Nephron progenitor cell (in vitro differentiated cells): ENCODE results near the gene GHITM.

Experiments
- DNase-seq: peaks from one replicate; pipeline ENCODE4 v3.0.0; 2021
- H3K27ac Mint-ChIP-seq: 2 replicates; pipeline ENCODE4 v1.8.0; 2021; ENCODE audit warnings: mild to moderate bottlenecking, moderate library complexity, mixed read lengths
- H3K27me3 Mint-ChIP-seq: 2 replicates; pipeline ENCODE4 v1.8.0; 2021; ENCODE audit warnings: mild to moderate bottlenecking, low read depth, mixed read lengths; ENCODE audit not compliant: poor library complexity
- H3K36me3 Mint-ChIP-seq: 2 replicates; pipeline ENCODE4 v1.8.0; 2021; ENCODE audit warnings: low read depth, mixed read lengths
- H3K4me1 Mint-ChIP-seq: 2 replicates; pipeline ENCODE4 v1.8.0; 2021; ENCODE audit warnings: mixed read lengths
- H3K4me3 Mint-ChIP-seq: 2 replicates; pipeline ENCODE4 v1.8.0; 2021; ENCODE audit warnings: mild to moderate bottlenecking, moderate library complexity, mixed read lengths
- H3K9me3 Mint-ChIP-seq: 2 replicates; pipeline ENCODE4 v1.8.0; 2021; ENCODE audit warnings: mild to moderate bottlenecking, moderate library complexity, mixed read lengths
- TF ChIP-seq, protein P1 (sequence below): fragments of 200-600 bp; sonication (generic); IDR thresholded peaks from 2 replicates; pipeline ENCODE4 v1.5.0; 2021; ENCODE audit warnings: antibody characterized with exemption

GHITM gene

DNA sequence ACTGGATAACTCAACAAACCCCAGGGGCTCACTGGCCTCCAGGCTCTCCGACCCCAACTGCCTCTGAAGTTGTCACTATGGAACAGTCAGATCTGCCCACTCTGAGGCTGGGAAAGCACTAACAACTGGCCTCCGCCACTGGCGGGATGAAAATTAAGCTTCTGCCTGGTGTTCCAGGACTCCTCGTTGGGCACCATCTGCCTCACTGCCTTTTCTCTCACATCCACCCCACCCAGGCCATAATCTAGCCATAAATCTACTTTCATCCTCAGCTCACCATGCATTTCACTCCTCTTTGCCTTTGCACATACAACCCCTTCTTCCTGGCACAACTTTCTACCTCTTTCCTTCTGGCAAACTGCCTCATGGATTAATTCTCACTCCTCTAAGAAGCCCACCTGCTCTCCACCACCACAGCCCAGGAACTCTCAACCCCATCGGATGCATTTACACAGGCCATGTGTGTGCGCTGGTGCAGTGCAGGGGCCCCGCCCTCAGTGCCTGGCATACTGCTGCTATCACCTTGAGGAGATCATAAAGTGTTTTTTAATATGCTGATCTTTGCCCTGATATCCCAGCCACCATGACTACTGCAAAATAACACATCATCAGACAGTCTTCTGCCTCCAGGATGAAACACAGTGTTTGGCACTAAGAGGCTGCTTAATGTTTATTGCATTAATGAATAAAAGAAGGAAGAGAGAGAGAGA lies 59.1 kb downstream of the GHITM start:
- Mint-ChIP-seq H3K27me3 (peaks cover 53% of the 10 kb centered on the region), H3K4me1 (no peaks in the 10 kb centered on the region), H3K9me3 (no peaks in the 10 kb centered on the region), H3K27ac (no peak overlapping the region), H3K36me3 (no peaks in the 10 kb centered on the region), H3K4me3 (no peak overlapping the region)
- no peak for DNase-seq
- TF ChIP-seq, protein P1, sequence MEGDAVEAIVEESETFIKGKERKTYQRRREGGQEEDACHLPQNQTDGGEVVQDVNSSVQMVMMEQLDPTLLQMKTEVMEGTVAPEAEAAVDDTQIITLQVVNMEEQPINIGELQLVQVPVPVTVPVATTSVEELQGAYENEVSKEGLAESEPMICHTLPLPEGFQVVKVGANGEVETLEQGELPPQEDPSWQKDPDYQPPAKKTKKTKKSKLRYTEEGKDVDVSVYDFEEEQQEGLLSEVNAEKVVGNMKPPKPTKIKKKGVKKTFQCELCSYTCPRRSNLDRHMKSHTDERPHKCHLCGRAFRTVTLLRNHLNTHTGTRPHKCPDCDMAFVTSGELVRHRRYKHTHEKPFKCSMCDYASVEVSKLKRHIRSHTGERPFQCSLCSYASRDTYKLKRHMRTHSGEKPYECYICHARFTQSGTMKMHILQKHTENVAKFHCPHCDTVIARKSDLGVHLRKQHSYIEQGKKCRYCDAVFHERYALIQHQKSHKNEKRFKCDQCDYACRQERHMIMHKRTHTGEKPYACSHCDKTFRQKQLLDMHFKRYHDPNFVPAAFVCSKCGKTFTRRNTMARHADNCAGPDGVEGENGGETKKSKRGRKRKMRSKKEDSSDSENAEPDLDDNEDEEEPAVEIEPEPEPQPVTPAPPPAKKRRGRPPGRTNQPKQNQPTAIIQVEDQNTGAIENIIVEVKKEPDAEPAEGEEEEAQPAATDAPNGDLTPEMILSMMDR: no peak

DNA sequence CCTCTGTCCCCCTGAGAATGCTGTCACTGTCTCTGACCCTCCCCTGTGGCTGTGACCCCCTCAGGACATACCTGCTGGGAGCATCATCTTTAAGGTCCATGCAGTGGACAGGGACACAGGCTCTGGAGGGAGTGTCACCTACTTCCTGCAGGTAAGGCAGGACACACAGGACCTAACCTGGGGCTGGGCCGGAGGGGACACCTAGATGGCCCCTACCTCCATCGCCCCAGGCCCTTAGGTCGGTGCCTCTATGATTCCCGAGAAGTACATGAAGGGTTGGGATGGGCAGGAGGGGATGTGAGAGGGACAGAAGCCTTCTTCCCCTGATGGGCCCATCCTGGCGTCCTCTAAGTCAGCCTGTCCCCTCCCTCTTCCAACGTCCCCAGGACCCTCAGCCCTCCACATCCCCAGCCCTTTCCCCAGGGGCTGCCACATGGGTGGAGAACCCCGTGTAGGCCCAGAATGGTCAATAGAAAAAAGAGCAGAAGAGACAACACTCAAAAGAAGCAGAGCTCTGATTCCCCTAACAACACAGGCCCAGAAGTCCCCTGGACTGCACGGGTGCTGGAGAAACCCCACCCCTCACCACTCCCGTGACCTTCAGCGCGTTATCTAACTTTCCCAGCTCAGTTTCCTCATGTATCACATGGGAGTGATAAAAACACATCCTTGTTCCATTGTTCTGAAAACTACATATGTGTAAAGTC lies 61.4 kb downstream of the GHITM start:
- Mint-ChIP-seq H3K4me1 (no peaks in the 10 kb centered on the region), H3K4me3 (no peak overlapping the region), H3K36me3 (no peaks in the 10 kb centered on the region), H3K9me3 (no peaks in the 10 kb centered on the region), H3K27ac (no peak overlapping the region), H3K27me3 (peaks cover 34% of the 10 kb centered on the region)
- DNase-seq: no peak
- TF ChIP-seq, protein P1: no peak

DNA sequence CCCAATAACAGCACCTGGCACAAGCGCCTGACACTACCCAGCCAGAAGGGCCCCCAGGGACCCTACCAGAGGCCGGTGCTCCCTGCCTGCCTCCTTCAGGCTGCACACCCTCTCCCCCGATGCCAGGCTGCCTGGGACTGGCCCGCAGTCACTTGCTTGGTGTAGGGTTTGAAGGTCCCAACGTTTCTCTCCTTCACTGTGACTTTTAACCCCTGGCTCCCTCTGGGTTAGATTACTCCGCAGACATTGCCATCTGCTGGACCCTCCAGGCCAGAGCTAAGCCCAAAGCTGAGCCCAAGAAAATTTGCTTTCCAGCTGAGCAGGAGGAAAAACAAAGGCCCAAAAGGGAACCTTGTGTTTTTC lies 61.9 kb downstream of the GHITM start:
- Mint-ChIP-seq H3K27ac (no peak overlapping the region), H3K36me3 (no peaks in the 10 kb centered on the region), H3K4me1 (no peaks in the 10 kb centered on the region), H3K27me3 (peaks cover 31% of the 10 kb centered on the region), H3K9me3 (no peaks in the 10 kb centered on the region), H3K4me3 (no peak overlapping the region)
- TF ChIP-seq, protein P1: no peak
- no peak for DNase-seq

DNA sequence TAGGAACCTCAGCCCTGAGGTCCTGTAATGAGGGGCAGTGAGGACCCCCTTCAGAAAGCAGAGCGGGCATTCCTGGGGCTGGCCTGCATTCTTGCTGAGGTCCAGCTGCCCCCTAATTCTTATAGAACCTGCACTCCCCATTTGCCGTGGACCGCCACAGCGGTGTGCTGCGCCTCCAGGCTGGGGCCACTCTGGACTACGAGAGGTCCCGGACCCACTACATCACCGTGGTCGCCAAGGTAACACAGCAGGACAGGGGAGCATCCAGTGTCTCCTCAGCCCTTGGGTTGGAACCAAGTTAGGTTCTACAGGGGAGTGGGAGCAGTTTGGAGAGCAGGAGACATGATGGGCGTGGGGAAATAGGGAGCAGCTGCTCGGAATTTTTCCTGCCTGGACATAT lies 62.4 kb downstream of the GHITM start:
- Mint-ChIP-seq H3K4me1 (no peaks in the 10 kb centered on the region), H3K9me3 (no peaks in the 10 kb centered on the region), H3K4me3 (no peak overlapping the region), H3K27me3 (peaks cover 31% of the 10 kb centered on the region), H3K36me3 (no peaks in the 10 kb centered on the region), H3K27ac (no peak overlapping the region)
- TF ChIP-seq, protein P1: no peak
- no peak for DNase-seq

DNA sequence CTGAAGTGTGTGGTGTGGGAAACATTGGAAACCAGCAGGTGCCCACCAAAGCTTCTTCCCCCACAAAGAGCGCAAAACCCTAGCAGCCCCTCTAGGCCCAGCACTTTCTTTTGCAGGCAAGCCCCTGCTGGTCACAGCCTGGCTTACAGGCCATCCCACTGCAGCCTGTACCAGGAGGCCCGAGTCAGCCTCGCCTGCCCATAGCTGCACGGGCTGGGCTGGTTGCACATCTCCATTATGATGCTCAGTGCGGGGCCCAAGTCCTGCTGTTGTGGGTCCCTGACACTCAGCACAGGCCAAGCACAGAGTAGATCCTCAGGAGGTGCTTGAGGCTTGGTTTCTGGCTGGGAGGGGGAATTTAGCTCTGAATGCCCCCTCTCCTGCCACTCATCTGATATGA lies 63.0 kb downstream of the GHITM start:
- Mint-ChIP-seq H3K4me3 (no peak overlapping the region), H3K9me3 (no peaks in the 10 kb centered on the region), H3K27me3 (peaks cover 31% of the 10 kb centered on the region), H3K4me1 (no peaks in the 10 kb centered on the region), H3K27ac (no peak overlapping the region), H3K36me3 (no peaks in the 10 kb centered on the region)
- TF ChIP-seq, protein P1: no peak
- DNase-seq: no peak
